CD4-positive, alpha-beta T cell (primary cell): ENCODE measurements around the gene HOGA1. TPM values are rescaled to one million over a fixed set of nuclear protein-coding genes. Genes with fewer than 3 reads are reported as not detected.
"Not testable (repeated sequence)": the region's sequence is repeated elsewhere in the genome, so short reads cannot be mapped to it uniquely, and the experiment has no call there.

Experiments used
- ATAC-seq: fragments of 200-7000 bp; cut with Tn5 transposase; one replicate; pipeline ENCODE4 v1.10.0; 2022; ENCODE audit warnings: mild to moderate bottlenecking; ENCODE audit not compliant: poor library complexity
- CTCF ChIA-PET: fragments of 350-600 bp; sonication (Branson Sonifier 250); formaldehyde crosslinking; loops from one replicate; lab custom pipeline; 2021; ENCODE audit warnings: antibody characterized with exemption, inconsistent platforms; lab: Charles Lee
- POLR2A ChIA-PET: fragments of 350-600 bp; sonication (Branson Sonifier 250); formaldehyde crosslinking; loops from one replicate; lab custom pipeline; 2021; ENCODE audit warnings: antibody characterized with exemption, inconsistent platforms; lab: Charles Lee
- DNase-seq, 14 experiments: peaks; one replicate each; pipeline ENCODE4 v3.0.0-alpha.2; 2013 to 2020; ENCODE audit warnings: mixed read lengths in 2 of 14
- H3K27ac ChIP-seq, 2 donors: one replicate each; pipeline versions ENCODE4 v1.5.1 to v1.7.0; 2013; ENCODE audit warnings: low read length in 2 of 2, low read depth in 1 of 2, mild to moderate bottlenecking in 1 of 2
- H3K27me3 ChIP-seq, 2 experiments: 1 replicate in 1 of 2; 2 replicates in 1 of 2; pipeline versions ENCODE4 v1.6.1 to v1.7.0; 2013; ENCODE audit warnings: low read length in 2 of 2, control low read depth in 1 of 2, mild to moderate bottlenecking in 1 of 2, moderate library complexity in 1 of 2; ENCODE audit not compliant: insufficient read depth in 2 of 2, control insufficient read depth in 1 of 2
- H3K36me3 ChIP-seq: one replicate; pipeline ENCODE4 v1.6.1; 2013; ENCODE audit warnings: low read length, control low read depth; ENCODE audit not compliant: insufficient read depth
- H3K4me1 ChIP-seq: one replicate; pipeline ENCODE4 v1.6.1; 2013; ENCODE audit warnings: low read length, control low read depth; ENCODE audit not compliant: insufficient read depth
- H3K4me3 ChIP-seq: one replicate; pipeline ENCODE4 v1.5.1; 2013; ENCODE audit warnings: mild to moderate bottlenecking, low read length, moderate library complexity
- H3K9me3 ChIP-seq, 2 experiments: 1 replicate in 1 of 2; 2 replicates in 1 of 2; pipeline versions ENCODE4 v1.6.1 to v1.7.0; 2013; ENCODE audit warnings: low read length in 2 of 2, mild to moderate bottlenecking in 2 of 2, control low read depth in 1 of 2, moderate library complexity in 1 of 2; ENCODE audit not compliant: control insufficient read depth in 1 of 2, insufficient read depth in 1 of 2
- H3K27ac Mint-ChIP-seq: one replicate; pipeline ENCODE4 v1.8.0; 2020; ENCODE audit warnings: mixed read lengths
- H3K27me3 Mint-ChIP-seq: one replicate; pipeline ENCODE4 v1.8.0; 2021; ENCODE audit warnings: mixed read lengths
- H3K36me3 Mint-ChIP-seq: one replicate; pipeline ENCODE4 v1.8.0; 2021; ENCODE audit warnings: low read depth, mixed read lengths
- H3K4me1 Mint-ChIP-seq: one replicate; pipeline ENCODE4 v1.8.0; 2021; ENCODE audit warnings: low read depth, mixed read lengths
- H3K4me3 Mint-ChIP-seq: one replicate; pipeline ENCODE4 v1.8.0; 2020; ENCODE audit warnings: mild to moderate bottlenecking, mixed read lengths
- H3K9me3 Mint-ChIP-seq: one replicate; pipeline ENCODE4 v1.8.0; 2020; ENCODE audit warnings: mixed read lengths
- CTCF ChIP-seq: fragments of 200-600 bp; IDR thresholded peaks from one replicate; pipeline ENCODE4 v1.8.0; 2022; ENCODE audit warnings: antibody characterized with exemption, mild to moderate bottlenecking
- intact Hi-C, 2 experiments: fragments of 100-400 bp; cut with DNase I in 1 of 2; cut with micrococcal nuclease in 1 of 2; formaldehyde crosslinking; loops; one replicate each; pipeline versions ENCODE4 v1.15.1 to v1.9.0; 2023 to 2025; cut with DNase I, micrococcal nuclease
- total RNA-seq, 174 experiments: library from RNA in 2 of 174; stranded (reverse) in 2 of 174; gene quantifications; one replicate each; pipeline ENCODE4 v1.2.3 and lab custom pipeline; 2021 to 2026

The HOGA1 gene
- total RNA-seq, 2 experiments from 2014 or later, result not detected

GRCh38 chr10:97561386-97562077, 22.7 kb upstream of the HOGA1 start:
- H3K4me1 Mint-ChIP-seq, CTCF ChIA-PET, H3K27ac ChIP-seq, H3K4me3 ChIP-seq, H3K9me3 Mint-ChIP-seq, H3K36me3 Mint-ChIP-seq, H3K4me3 Mint-ChIP-seq, H3K27me3 Mint-ChIP-seq, ATAC-seq, H3K27me3 ChIP-seq, H3K36me3 ChIP-seq, H3K9me3 ChIP-seq, POLR2A ChIA-PET, intact Hi-C loops, DNase-seq, H3K4me1 ChIP-seq, H3K27ac Mint-ChIP-seq: not testable (repeated sequence)

GRCh38 chr10:97562329-97562728, 21.9 kb upstream of the HOGA1 start:
- H3K4me3 ChIP-seq, DNase-seq, H3K9me3 ChIP-seq, H3K4me3 Mint-ChIP-seq, H3K9me3 Mint-ChIP-seq, CTCF ChIA-PET, H3K36me3 ChIP-seq, H3K27me3 Mint-ChIP-seq, POLR2A ChIA-PET, H3K27ac Mint-ChIP-seq, H3K27ac ChIP-seq, H3K36me3 Mint-ChIP-seq, H3K4me1 ChIP-seq, H3K4me1 Mint-ChIP-seq, intact Hi-C loops, ATAC-seq, H3K27me3 ChIP-seq: not testable (repeated sequence)

DNA sequence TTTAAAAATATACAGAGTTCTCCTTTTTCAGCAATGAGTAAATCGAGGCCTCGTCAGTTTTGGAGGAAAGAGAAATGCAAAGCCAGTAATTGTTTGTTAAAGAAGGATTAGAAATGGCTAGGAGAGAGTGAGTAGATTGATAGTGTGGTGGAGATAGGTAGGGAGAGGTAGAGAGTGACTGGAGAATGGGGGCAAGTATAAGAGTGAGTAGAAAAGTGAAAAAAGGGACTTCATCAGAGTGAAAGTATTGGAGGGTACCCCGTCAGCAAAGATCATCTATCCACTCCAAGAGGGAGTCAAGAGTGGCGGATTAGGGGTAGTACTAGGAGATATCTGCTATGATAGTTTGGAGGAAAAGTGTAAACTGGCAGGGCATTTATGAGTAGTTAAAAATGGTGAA, 20.9 kb upstream of the HOGA1 start:
- H3K4me1 Mint-ChIP-seq, result no peaks in the 10 kb centered on the region
- H3K27ac ChIP-seq, result no peak overlapping the region
- H3K9me3 ChIP-seq, result no peaks in the 10 kb centered on the region
- H3K36me3 ChIP-seq, result no peaks in the 10 kb centered on the region
- ChIA-PET POLR2A (no interaction called here), CTCF (no interaction called here)
- no peaks in the 10 kb centered on the region for H3K27me3 ChIP-seq
- no peaks in the 10 kb centered on the region for H3K27me3 Mint-ChIP-seq
- no peak for DNase-seq
- no peaks in the 10 kb centered on the region for H3K4me1 ChIP-seq
- intact Hi-C loops, result no loop called here
- no peak overlapping the region for H3K4me3 Mint-ChIP-seq
- no peaks in the 10 kb centered on the region for H3K9me3 Mint-ChIP-seq
- no peak for TF ChIP-seq CTCF
- no peak for ATAC-seq
- no peak overlapping the region for H3K4me3 ChIP-seq
- H3K27ac Mint-ChIP-seq, result no peak overlapping the region
- H3K36me3 Mint-ChIP-seq, result no peaks in the 10 kb centered on the region

DNA sequence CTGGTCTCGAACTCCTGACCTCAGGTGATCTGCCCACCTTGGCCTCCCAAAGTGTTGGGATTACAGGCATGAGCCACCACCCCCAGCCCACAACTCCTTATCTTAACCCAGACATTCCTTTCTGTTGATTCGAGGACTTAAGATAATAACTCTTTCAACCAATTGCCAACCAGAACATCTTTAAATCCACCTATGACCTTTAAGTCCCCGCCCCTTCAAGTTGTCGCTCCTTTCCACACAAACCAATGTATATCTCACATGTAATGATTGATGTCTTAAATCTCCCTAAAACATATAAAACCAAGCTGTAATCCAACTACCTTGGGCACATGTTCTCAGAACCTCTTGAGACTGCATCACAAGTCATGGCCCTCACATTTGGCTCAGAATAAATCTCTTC, 19.4 kb upstream of the HOGA1 start:
- no peaks in the 10 kb centered on the region for H3K9me3 ChIP-seq
- Mint-ChIP-seq H3K27ac (no peak overlapping the region), H3K9me3 (no peaks in the 10 kb centered on the region), H3K4me3 (no peak overlapping the region), H3K27me3 (no peaks in the 10 kb centered on the region), H3K36me3 (no peaks in the 10 kb centered on the region), H3K4me1 (no peaks in the 10 kb centered on the region)
- H3K27ac ChIP-seq, result no peak overlapping the region
- ChIA-PET CTCF (no interaction called here), POLR2A (no interaction called here)
- ATAC-seq (no peak), DNase-seq (no peak)
- no peak overlapping the region for H3K4me3 ChIP-seq
- intact Hi-C loops, result no loop called here
- no peaks in the 10 kb centered on the region for H3K4me1 ChIP-seq
- no peaks in the 10 kb centered on the region for H3K27me3 ChIP-seq
- no peaks in the 10 kb centered on the region for H3K36me3 ChIP-seq
- TF ChIP-seq CTCF, result no peak
